ENCODE measurements around the gene CREG1.

DNA sequence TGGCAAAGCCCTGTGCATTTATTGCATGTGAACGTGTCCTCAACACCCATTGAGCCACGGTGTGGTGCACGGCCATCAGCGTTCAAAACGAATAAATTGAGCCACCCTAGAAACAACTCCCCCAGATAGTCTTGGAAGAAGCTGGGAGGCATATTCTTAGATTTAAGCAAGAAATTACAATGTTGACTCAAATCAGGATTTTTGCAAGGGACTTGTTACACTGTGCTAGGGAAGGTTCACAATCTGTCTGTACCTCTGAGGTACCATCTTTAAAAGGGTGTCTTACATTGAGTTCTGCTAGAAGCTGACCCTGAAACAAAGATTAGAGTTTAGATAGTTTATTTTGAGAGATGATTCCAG, 51.4 kb downstream of the CREG1 start:
- TF ChIP-seq TAF1 (IDR thresholded peaks at IDR 0.05; ENCODE audit: borderline replicate concordance, low read depth, low read length) (no peak), POLR2AphosphoS5 (IDR thresholded peaks at IDR 0.05; ENCODE audit: low read depth, low read length) (no peak), POLR2A (IDR thresholded peaks at IDR 0.05; ENCODE audit: low read depth, low read length) (no peak)

All from GM12892 (cell line).